ENCODE measurements around the gene MBD3L2B. TPM values are rescaled to one million over a fixed set of nuclear protein-coding genes. Genes with fewer than 3 reads are reported as not detected.

Gene MBD3L2B
- total RNA-seq (ENCODE audit: low replicate concordance) = not detected in 2 replicates

GRCh38 chr19:7021331-7021730 lies at the start of gene MBD3L2B:
TSS of gene MBD3L2B (minus strand) at chr19:7021431. CDS start at chr19:7021397, 34 bp downstream.

DNA sequence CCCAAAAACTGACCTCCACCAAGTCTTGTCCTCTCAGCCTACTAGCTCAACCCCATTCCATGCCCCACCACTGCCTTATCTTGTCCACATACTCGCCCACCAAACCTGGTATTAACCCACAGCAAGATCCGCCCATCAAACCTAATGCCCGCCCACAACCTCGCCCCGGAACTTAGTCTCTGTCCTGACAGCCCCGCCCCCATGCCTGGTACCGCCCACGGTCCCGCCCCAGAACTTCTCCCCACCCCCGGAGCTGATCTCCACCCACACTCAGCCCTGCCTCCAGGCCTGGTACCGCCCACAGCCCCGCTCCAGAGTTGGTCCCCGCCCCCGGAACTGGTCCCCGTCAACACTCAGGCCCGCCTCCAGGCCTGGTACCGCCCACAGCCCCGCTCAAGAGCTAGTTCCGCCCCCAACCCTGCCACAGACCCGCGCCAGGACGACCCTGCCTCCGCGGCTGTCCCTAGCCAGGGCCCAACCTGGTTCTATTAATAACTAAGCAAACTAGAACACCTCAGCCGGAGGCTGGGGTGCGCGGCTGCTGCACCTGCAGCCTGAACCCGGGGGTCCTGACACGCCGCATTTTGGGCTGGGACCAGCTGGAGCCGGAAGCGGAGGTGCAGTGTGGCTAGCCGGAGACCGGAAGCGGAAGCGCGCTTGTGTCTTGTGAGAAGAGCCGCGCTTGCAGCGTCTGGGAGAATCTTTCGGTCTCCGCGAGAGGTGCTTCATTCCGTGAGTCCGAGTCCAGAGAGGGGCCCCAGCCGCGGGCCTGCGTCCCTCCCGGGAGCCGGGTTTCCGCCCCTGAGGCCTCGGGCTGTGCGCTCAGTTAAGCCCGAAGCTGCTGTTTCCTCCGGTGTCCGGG lies 48.0 kb upstream of the MBD3L2B start, which contains the start of gene ZNF557:
Gene ZNF557 (plus strand): TSS at position 662 of the 862 bp plus-strand sequence. CDS start 5,372 bp downstream, outside the sequence.

GRCh38 chr19:7058576-7058975 lies 37.3 kb upstream of the MBD3L2B start, which contains the start of gene MBD3L3:
TSS of gene MBD3L3 (minus strand) at chr19:7058676. CDS start at chr19:7058605, 71 bp downstream.

GRCh38 chr19:7049021-7049420 lies 27.8 kb upstream of the MBD3L2B start, which contains the start of gene MBD3L2:
TSS of gene MBD3L2 (plus strand) at chr19:7049321. CDS start at chr19:7049374, 53 bp downstream.

DNA sequence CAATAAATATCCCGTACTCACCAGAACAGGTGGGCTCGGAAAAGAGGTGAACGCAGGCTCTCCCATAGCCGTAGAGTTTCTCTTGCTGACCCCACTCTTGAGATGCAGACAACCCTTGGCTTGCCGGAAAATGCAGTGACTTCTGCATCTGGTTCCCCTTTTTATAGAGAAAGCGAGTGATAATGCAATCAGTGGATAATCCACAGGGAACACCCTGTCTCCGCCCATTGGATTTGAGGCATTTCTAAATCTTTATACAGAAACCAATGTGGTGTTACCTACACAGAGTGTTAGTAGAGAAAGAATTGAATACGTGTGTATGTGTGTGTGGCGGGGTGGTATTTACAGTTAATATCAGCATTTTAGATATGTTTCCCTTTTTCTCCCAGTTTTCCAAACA lies 18.8 kb upstream of the MBD3L2B start, which contains the start of gene MBD3L4:
Gene MBD3L4 (minus strand): TSS at position 101 of the 400 bp plus-strand sequence. CDS start 35 bp downstream, at position 66.

GRCh38 chr19:7030278-7030677 lies 9.0 kb upstream of the MBD3L2B start, which contains the start of gene MBD3L5:
TSS of gene MBD3L5 (plus strand) at chr19:7030578. CDS start at chr19:7030612, 34 bp downstream.

Other genes starting within 250 kb of the MBD3L2B start
- not detected in 2 replicates for gene VAV1, start 248.7 kb downstream of the MBD3L2B start, total RNA-seq (ENCODE audit: low replicate concordance)
- 0.08 TPM in 1 of 2 replicates, not detected in the other for gene ADGRE1, start 133.9 kb downstream of the MBD3L2B start, total RNA-seq (ENCODE audit: low replicate concordance)
- not detected in 2 replicates for gene MBD3L5, start 9.1 kb upstream of the MBD3L2B start, total RNA-seq (ENCODE audit: low replicate concordance)
- not detected in 2 replicates for gene MBD3L4, start 18.7 kb upstream of the MBD3L2B start, total RNA-seq (ENCODE audit: low replicate concordance)
- not detected in 2 replicates for gene MBD3L2, start 27.9 kb upstream of the MBD3L2B start, total RNA-seq (ENCODE audit: low replicate concordance)
- not detected in 2 replicates for gene MBD3L3, start 37.2 kb upstream of the MBD3L2B start, total RNA-seq (ENCODE audit: low replicate concordance)
- 13.0 and 17.8 TPM in 2 replicates for gene ZNF557, start 48.3 kb upstream of the MBD3L2B start, total RNA-seq (ENCODE audit: low replicate concordance)

All from smooth muscle cell of the coronary artery (primary cell).